Kidney capillary endothelial cell (primary cell): ENCODE results near the gene CHRNA4.

Source experiments
- DNase-seq: peaks from one replicate; pipeline ENCODE4 v3.0.0-alpha.2; 2018; ENCODE audit warnings: low spot score

The CHRNA4 gene

DNA sequence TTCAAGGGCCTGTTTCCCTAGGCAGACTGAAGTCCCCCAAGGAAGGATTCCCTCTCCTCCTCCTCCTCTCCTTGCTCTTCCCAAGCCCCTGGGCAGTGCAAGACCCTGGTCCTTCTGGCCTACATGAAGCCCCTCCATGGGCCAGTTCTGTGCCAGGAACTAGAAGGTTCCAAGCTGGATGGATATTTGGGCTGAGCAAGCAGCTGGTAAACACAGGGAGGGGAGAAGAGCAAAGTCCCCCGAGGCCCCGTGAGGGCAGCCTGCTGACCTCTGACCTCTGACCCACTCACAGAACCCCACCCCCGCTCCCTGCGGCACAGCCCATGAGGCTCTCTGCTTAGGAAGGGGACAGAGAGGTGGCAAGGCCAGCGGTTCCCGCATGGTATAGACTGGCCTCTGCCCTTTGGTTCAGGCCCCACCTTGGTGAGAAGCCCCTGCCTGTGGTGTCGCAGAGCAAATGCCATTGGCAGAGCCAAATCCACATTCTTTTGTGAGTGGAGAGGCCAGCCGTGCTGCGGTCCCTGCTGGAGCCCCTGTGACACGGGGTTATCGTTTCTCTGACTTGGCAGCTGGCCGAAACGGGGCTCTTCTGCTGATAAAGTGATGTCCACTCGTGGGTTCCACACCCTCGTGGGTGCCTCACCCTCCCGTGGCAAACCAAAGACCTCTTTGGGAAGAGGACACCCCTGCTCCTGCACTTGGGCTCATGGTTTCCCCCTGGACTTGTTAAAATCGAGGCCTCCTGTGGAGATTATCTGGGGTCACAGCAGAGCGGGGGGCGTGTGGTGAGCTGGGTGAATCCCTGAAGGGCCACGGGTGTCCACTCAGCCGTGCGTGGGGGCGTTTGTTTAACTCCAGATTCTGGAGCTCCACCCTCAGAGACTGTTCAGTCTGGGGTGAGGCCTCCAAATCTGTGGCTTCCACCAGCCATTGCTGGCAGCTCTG, 2.1 kb upstream of the CHRNA4 start:
- DNase-seq = no peak

DNA sequence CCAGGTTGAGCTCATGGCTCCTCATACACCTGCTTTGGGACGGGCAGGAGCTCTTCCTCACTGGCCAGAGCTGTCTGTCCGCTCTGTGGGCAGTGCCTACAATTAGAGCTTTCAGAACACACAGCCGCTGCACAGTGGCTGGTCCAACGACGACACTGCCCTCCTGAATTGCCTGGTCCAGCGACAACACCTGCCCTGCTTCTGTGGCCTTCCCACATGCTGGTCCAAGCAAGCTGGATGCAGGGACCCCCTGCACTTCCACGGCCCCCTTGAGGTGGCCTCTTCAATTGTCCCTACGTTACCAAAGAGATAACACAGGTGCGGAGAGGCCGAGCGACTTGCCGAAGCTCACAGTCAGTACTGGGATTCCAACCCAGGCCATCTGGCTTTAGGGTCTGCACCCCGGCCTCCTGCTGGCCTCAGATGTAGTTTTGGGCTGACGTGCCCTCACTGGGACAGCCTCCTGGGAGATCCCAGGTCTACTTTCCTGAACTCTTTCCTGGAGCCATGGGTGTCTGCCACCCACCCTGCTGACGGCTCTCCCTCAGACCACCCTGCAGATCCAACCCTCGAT, 1.4 kb upstream of the CHRNA4 start:
- DNase-seq = no peak

DNA sequence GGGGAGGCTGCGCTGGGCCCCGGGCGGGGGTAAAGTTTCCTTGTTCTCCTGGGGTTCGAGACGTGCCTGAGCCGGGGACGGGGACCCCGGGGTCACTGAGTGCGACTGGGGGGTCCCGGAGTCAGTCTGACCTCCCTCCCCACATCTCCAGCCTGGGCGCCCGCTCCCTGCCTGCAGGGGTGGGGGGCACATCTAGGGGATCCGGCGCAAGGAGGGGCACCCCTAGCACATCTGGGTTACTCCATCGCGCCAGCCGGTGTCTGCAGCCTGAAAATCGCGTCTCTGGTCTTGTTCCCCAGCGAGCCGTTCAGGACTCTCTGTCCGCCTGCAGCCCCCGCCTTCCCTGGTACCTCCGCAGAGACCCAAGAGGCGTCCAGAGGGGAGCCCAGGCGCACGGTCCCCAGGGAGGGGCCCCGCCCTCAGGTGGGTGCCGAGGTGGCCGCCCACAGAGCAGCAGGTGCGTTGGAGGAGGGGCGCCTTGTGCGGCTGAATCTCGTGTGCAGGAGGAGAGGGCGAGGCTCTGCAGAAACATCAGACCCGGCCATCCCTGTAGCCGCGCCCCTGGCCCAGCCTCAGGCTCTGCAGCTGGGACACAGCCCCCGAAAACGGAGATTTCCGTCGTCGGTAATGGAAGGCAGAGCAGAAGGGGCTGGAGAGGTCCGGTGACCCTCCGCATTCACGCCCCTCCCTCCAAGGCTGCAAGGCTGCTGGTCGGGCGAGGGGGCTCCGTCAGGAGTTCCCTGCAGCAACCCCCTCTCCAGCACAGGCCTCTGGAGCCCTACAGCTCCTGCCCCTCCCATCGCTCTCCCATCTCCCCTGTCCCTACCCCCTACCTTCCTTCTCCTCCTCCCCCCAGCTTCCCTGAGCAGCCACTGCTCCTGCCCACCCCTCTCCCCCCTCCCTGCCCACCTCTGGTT, 628 bp upstream of the CHRNA4 start:
- no peak for DNase-seq

DNA sequence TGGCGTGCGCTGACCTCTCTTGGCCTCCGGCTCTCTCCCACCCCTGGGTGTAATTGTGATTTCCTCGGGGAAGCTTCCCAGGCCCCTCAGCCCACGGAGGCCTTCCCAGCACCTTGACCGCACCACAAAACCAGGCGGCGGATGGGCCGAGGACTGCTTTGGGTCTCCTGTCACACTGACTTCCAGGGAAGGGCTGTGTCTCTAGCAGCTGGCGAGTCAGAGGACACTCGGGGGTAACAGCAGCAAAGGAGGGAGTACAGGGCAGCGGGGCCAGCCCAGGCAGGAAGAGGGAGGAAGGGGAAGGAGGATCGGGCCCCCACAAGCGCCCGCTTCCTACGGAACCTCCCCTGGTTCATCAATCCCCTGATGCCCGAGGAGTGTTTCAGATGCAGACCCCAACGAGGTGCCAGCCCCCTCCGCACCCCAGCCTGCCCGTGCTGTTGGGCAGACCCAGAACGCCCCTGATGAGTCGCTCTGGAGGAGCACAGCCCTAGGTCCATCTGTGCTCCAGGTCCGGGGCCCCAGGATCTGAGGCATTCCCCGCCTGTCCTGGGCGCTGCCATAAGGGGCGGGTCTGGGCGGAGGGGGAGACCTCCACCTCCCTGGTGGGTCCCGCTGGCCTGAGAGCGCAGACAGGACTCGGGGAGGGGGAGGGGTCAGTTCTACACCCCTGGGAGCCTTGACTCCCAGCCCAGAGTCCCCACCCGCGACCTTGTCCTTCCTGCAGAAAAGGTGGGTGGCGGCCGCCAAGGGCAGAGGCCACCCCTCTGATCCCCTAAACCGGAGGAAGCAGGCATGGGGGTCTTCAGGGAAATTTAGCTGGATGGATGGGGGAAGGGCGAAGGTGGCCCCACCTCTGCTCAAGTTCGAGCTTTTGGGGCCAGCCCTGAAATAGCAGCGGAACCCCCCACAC, 956 bp downstream of the CHRNA4 start:
- no peak for DNase-seq

DNA sequence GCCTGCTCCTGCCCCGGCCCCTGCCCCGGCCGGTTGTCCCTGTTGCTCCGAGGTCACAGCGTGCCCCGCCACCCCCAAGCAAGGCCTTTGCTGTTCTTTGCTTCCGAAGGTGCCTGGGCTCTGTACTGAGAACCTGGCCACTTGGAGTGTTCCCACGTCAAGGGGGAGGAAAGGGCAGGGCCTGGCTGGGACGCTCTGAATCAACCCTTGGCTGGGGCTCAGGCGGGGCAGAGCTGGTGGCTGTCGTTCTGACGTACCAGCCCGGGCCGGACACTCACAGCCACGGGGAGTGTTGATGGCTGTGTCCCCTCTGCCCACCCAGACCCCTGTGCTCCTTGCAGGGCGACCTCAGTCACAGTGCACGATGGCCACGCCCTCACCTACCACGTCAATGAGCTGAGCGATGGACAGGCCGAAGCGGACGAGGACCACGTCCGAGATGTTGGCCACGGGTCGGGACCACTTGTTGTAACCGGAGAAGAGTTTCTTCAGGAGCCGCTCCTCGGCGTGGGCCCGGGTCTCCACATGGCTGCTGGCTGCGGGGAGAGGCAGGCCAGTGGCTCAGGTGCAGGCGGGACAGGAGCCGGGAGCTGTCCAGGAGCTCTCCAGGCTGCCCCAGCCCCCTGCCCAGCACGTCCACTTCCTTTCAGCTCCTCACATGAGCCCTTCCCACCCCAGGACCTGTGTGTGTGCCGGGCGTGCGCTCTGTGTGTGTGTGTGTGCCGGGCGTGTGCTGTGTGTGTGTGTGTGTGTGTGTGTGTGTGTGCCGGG, 1.8 kb downstream of the CHRNA4 start:
- DNase-seq = no peak

GRCh38 chr20:63357921-63358905, 2.9 kb downstream of the CHRNA4 start:
- no peak for DNase-seq

GRCh38 chr20:63356931-63357879, 3.9 kb downstream of the CHRNA4 start:
- DNase-seq = no peak

DNA sequence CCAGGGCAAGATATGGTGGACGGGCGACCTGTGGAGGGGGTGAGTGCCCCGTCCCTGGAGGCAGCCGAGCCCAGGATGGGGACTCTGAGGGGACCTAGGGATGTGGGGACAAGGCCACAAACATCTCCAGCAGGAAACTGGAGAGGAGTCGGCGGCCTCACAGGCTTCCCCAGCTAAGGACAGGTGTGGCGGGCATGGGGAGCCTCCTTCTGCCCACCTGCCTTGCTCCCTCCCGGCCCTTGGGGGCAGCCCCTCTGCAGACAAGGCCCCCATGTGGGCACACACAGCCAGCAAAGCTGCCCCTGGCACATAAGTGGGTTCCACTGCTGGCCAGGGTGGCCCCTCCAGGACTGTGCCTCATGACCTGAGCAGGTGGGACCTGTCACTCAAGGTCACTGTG, 4.6 kb downstream of the CHRNA4 start:
- DNase-seq = no peak

- DNase-seq = no peak
Measured at GRCh38 chr20:63355781-63356295, 5.3 kb downstream of the CHRNA4 start.

DNA sequence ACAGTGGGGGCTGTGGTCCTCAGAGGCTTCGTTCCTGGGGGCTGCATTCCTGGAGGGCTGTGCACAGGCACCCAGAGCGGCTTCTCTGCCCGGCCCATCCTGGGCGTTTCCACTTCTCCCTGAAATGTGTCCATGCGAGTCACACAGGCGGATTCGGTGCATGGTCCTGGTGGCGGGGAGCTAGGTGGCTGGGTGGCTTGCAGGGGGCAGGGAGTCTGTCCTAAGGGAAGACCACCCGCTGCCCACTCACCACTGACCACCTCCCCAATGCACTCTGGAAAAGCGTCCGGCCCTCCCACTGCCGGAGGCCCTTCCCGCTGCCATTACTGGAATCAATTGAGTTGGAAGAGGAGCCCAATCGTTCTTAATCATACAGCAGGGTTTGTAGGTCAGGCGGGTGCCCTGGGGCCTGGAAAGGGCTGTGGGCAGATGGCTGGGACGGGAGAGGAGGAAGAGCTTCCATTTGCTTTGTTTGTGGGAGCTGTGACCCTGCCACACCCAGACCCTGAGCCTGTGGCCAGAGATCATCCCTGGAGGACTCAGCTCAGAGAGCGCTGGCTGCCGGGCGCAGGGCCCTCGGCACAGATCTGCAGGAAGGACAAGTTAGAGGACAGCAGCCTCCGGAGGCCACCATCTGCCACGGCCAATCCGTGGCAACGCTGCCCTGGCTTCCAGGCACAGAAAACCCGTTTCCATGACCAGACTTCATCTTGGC, 6.4 kb downstream of the CHRNA4 start:
- DNase-seq = no peak

- no peak for DNase-seq
Measured at GRCh38 chr20:63352811-63353221, 8.3 kb downstream of the CHRNA4 start.

GRCh38 chr20:63351811-63352591, 9.1 kb downstream of the CHRNA4 start:
- DNase-seq = no peak

DNA sequence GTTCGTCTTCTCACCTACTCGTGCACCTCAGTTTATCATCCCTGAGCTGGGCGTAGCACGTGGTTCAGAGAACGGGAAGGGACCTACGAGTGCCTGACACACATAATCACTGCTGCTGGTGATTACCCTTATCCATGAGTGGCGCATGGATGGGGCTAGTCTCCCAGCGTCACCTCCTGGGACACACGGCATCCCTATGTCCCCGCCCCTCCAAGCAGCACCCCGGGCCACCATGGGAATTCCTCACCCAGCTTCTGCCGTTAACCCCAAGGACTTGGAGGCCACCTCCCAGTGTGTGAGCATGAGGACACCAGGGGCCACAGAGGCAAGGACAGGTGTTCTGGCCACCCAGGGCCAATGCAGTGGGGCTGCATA, 9.8 kb downstream of the CHRNA4 start:
- DNase-seq = no peak

DNA sequence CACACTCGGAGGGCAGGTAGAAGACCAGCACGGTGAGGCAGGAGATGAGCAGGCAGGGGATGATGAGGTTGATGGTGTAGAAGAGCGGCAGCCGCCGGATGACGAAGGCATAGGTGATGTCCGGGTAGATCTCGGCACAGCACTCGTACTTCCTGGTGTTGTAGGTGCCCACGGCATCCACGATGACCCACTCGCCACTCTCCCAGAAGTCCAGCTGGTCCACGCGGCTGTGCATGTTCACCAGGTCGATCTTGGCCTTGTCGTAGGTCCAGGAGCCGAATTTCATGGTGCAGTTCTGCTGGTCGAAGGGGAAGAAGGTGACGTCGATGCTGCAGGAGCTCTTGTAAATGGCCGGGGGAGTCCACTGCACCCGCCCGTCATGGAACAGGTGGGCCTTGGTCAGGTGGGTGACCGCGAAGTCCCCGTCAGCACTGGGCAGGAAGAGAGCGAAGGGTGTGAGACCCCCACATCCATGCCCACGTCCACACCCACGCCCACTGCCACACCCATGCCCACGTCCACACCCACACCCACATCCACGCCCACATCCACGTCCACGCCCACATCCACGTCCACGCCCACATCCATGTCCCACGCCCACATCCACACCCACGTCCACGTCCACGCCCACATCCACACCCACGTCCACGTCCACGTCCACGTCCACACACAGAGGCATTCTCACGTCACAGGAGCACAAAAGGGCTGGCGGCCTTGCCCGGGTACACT, 10.4 kb downstream of the CHRNA4 start:
- no peak for DNase-seq

- no peak for DNase-seq
Measured at GRCh38 chr20:63350196-63350595, 11.0 kb downstream of the CHRNA4 start.

GRCh38 chr20:63349516-63349895, 11.6 kb downstream of the CHRNA4 start:
- no peak for DNase-seq
